MCF 10A (cell line): ENCODE measurements around the gene PTPRG. TPM values are rescaled to one million over a fixed set of nuclear protein-coding genes. Genes with fewer than 3 reads are reported as not detected.

Experiments
- BruUV-seq: library from RNA; stranded (reverse); fragments of 400-500 nt; replicated peaks from 2 replicates; lab custom pipeline; 2021; lab: Mats Ljungman, UMichigan
- CTCF ChIA-PET: fragments of 300-600 bp; sonication (Branson Sonifier 250); formaldehyde crosslinking; extraction: SDS; loops from one replicate; lab custom pipeline; 2021; ENCODE audit warnings: antibody characterized with exemption, inconsistent platforms; lab: Yijun Ruan, JAX
- POLR2A ChIA-PET: fragments of 300-600, 350-650 bp; sonication (Branson Sonifier 250); formaldehyde crosslinking; extraction: SDS; loops from one replicate; lab custom pipeline; 2020; ENCODE audit warnings: antibody characterized with exemption, inconsistent platforms; lab: Yijun Ruan, JAX
- DNase-seq: peaks from one replicate; pipeline ENCODE4 v3.0.0-alpha.2; 2018; ENCODE audit not compliant: unreplicated experiment
- H3K27ac Mint-ChIP-seq: one replicate; pipeline ENCODE4 v1.8.0; 2022; ENCODE audit warnings: mild to moderate bottlenecking, low read depth, mixed read lengths; ENCODE audit not compliant: unreplicated experiment
- H3K27me3 Mint-ChIP-seq: one replicate; pipeline ENCODE4 v1.8.0; 2022; ENCODE audit warnings: mixed read lengths; ENCODE audit not compliant: insufficient read depth, unreplicated experiment
- H3K36me3 Mint-ChIP-seq: one replicate; pipeline ENCODE4 v1.8.0; 2022; ENCODE audit warnings: mild to moderate bottlenecking, moderate library complexity, mixed read lengths; ENCODE audit not compliant: insufficient read depth, unreplicated experiment
- H3K4me1 Mint-ChIP-seq: one replicate; pipeline ENCODE4 v1.8.0; 2022; ENCODE audit warnings: mixed read lengths; ENCODE audit not compliant: insufficient read depth, unreplicated experiment
- H3K4me3 Mint-ChIP-seq: one replicate; pipeline ENCODE4 v1.8.0; 2022; ENCODE audit warnings: mild to moderate bottlenecking, moderate library complexity, mixed read lengths; ENCODE audit not compliant: unreplicated experiment
- H3K9me3 Mint-ChIP-seq: one replicate; pipeline ENCODE4 v1.8.0; 2022; ENCODE audit warnings: mixed read lengths; ENCODE audit not compliant: unreplicated experiment
- intact Hi-C: fragments of 100-400 bp; cut with micrococcal nuclease; formaldehyde crosslinking; loops from 2 replicates; pipeline ENCODE4 v1.14.1; 2022
- total RNA-seq: library from RNA; stranded (reverse); gene quantifications from 2 replicates; pipeline ENCODE4 v1.2.3, GENCODE V29; 2022
- TF ChIP-seq, protein P1 (sequence below): fragments of 200-600 bp; IDR thresholded peaks from one replicate; pipeline ENCODE4 v1.8.0; 2022; ENCODE audit warnings: antibody characterized with exemption, mild to moderate bottlenecking; ENCODE audit not compliant: unreplicated experiment

The PTPRG gene
- total RNA-seq, 1 experiment from 2014 or later = 54.5 TPM

DNA sequence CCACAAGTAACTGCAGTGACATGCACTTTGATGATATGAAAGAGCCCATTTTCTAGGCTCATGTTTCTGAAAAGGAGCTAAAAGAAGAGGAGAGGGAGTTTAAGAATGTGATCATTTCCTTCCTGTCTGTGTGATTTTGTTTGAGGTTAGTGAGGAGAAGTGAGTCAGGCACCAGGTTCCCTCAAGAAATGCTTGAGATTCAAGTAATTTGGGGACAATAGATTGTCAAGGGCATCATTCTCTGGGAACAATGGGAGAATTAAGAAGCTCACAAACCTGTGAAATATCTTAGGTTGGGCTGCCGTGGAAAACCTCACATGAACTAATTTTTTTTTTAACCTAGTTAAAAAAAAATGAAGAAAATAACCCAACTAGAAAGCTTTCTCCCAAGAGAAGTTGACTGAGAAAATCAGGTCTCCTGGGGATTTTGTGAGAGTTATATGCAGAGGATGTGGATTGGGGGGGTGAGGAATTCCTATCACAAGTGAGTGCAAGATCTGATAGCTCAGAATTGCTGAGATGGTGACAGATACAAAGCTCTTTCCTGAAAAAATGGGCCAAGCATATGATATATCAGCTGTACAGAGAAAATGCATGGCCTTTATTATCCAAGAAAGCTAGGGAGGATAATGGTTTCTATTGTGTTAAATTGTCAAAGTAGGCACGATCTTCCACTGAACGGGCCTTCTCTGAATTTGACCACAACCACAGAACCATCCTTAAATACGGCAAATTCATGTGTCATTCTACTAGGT, 608.7 kb downstream of the PTPRG start:
- Mint-ChIP-seq H3K4me3 (no peak overlapping the region), H3K36me3 (peaks cover 15% of the 10 kb centered on the region), H3K9me3 (no peaks in the 10 kb centered on the region), H3K27me3 (no peaks in the 10 kb centered on the region), H3K4me1 (peaks cover 4% of the 10 kb centered on the region), H3K27ac (no peak overlapping the region)
- BruUV-seq = no TSS peak
- TF ChIP-seq, protein P1, sequence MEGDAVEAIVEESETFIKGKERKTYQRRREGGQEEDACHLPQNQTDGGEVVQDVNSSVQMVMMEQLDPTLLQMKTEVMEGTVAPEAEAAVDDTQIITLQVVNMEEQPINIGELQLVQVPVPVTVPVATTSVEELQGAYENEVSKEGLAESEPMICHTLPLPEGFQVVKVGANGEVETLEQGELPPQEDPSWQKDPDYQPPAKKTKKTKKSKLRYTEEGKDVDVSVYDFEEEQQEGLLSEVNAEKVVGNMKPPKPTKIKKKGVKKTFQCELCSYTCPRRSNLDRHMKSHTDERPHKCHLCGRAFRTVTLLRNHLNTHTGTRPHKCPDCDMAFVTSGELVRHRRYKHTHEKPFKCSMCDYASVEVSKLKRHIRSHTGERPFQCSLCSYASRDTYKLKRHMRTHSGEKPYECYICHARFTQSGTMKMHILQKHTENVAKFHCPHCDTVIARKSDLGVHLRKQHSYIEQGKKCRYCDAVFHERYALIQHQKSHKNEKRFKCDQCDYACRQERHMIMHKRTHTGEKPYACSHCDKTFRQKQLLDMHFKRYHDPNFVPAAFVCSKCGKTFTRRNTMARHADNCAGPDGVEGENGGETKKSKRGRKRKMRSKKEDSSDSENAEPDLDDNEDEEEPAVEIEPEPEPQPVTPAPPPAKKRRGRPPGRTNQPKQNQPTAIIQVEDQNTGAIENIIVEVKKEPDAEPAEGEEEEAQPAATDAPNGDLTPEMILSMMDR = no peak
- DNase-seq = no peak
- intact Hi-C loops = no loop called here
- ChIA-PET POLR2A (interaction anchor here (0.7 kb wide), 1 partner anchor 9 kb away, joined by 3 read pairs; no protein-coding TSS in a partner anchor), CTCF (interaction anchor here (0.7 to 2.5 kb wide), 4 partner anchors 13 to 356 kb away, joined by 3 to 14 read pairs (median 4); no protein-coding TSS in a partner anchor)

DNA sequence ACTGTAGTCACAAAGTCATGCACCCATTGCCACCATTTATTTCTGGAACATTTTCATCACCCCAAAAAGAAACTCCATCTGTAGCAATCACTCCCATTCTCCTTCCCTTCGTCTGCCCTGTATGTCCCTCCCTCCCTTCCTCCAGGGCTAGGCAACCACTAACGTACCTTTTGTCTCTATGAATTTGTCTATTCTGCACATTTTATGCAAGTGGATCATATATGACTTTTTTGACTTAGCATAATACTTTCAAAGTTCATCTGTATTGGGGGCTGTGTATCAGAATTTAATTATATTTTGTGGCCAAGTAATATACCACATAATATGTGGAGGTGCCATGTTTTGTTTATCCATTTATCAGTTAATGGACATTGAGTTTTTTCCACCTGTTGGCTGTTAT, 610.4 kb downstream of the PTPRG start:
- ChIA-PET POLR2A (interaction anchor here (0.7 kb wide), 1 partner anchor 16 kb away, joined by 3 read pairs; no protein-coding TSS in a partner anchor), CTCF (interaction anchor here (2.5 kb wide), 1 partner anchor 16 kb away, joined by 14 read pairs; no protein-coding TSS in a partner anchor)
- Mint-ChIP-seq H3K36me3 (peaks cover 15% of the 10 kb centered on the region), H3K27ac (no peak overlapping the region), H3K9me3 (no peaks in the 10 kb centered on the region), H3K4me3 (no peak overlapping the region), H3K4me1 (peaks cover 4% of the 10 kb centered on the region), H3K27me3 (no peaks in the 10 kb centered on the region)
- DNase-seq = no peak
- TF ChIP-seq, protein P1 = no peak
- intact Hi-C loops = no loop called here
- BruUV-seq = no TSS peak

DNA sequence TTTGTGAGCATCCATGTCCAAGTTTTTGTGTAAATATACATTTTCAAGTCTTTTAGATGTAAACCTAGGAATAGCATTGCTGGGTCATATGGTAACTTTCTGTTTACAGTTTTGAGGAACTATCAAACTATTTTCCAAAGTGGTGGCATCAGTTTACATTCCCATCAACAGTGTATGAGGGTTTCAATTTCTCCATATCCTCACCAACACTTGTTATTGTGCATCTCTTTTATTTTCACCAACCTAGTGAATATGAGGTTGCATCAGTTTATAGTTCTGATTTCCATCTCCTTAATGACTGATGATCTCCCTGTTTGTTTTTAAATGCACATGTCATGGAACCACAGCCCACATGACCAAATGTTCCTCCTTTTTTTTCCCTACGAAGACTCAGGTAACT, 610.8 kb downstream of the PTPRG start:
- Mint-ChIP-seq H3K9me3 (no peaks in the 10 kb centered on the region), H3K36me3 (peaks cover 15% of the 10 kb centered on the region), H3K4me1 (peaks cover 4% of the 10 kb centered on the region), H3K27me3 (no peaks in the 10 kb centered on the region), H3K27ac (no peak overlapping the region), H3K4me3 (no peak overlapping the region)
- ChIA-PET POLR2A (no interaction called here), CTCF (no interaction called here)
- TF ChIP-seq, protein P1 = no peak
- DNase-seq = no peak
- no TSS peak for BruUV-seq
- intact Hi-C loops = no loop called here

DNA sequence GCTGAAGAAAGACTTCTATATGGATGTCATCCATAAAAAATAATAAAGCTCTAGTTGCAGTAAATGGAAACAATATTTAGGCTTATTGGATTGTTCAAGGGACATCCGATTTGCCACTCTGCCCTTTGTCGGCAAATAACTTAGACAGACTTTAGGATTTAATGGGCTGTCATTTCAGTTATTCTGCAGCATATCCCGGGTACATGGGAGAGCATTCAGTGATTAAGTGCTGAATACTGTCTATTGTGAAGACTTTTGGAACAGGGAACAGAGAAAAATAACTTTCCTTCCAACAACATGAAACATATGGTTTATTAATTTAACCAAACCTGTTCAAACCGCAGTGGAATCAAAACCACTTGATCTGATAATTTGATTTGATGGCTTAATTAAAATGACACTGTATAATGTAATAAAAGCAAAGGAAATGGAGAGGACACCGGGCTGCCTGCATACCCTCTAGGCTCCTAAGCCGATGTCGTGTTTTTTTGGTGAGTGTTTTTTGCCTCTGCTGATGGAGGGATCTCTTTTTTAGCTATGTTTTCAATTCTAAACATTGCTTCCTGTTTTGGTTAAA, 612.7 kb downstream of the PTPRG start:
- no peaks in the 10 kb centered on the region for H3K9me3 Mint-ChIP-seq
- no peak overlapping the region for H3K27ac Mint-ChIP-seq
- DNase-seq = no peak
- CTCF ChIA-PET = interaction anchor here (0.7 to 4.4 kb wide), 4 partner anchors 14 to 1575 kb away, joined by 3 to 36 read pairs (median 4); no protein-coding TSS in a partner anchor
- BruUV-seq = no TSS peak
- peaks cover 4% of the 10 kb centered on the region for H3K4me1 Mint-ChIP-seq
- intact Hi-C loops = no loop called here
- POLR2A ChIA-PET = no interaction called here
- peaks cover 15% of the 10 kb centered on the region for H3K36me3 Mint-ChIP-seq
- H3K4me3 Mint-ChIP-seq = no peak overlapping the region
- no peaks in the 10 kb centered on the region for H3K27me3 Mint-ChIP-seq
- TF ChIP-seq, protein P1 = no peak
